Type B pancreatic cell (in vitro differentiated cells): Measurements from ENCODE around the gene SLC8A2. TPM values are rescaled to one million over a fixed set of nuclear protein-coding genes. Genes with fewer than 3 reads are reported as not detected.

Source experiments
- DNase-seq: peaks from one replicate; pipeline ENCODE4 v3.0.0; 2021; ENCODE audit warnings: mixed read lengths; ENCODE audit not compliant: unreplicated experiment; ENCODE audit errors: extremely low spot score
- H3K27ac Mint-ChIP-seq: 2 replicates; pipeline ENCODE4 v1.8.0; 2021; ENCODE audit warnings: mild to moderate bottlenecking, mixed read lengths
- H3K27me3 Mint-ChIP-seq: 2 replicates; pipeline ENCODE4 v1.8.0; 2021; ENCODE audit warnings: mixed read lengths
- H3K36me3 Mint-ChIP-seq: 2 replicates; pipeline ENCODE4 v1.8.0; 2021; ENCODE audit warnings: mixed read lengths
- H3K4me1 Mint-ChIP-seq: one replicate; pipeline ENCODE4 v1.8.0; 2021; ENCODE audit warnings: mixed read lengths; ENCODE audit not compliant: unreplicated experiment
- H3K4me3 Mint-ChIP-seq: 2 replicates; pipeline ENCODE4 v1.8.0; 2021; ENCODE audit warnings: mild to moderate bottlenecking, mixed read lengths
- H3K9me3 Mint-ChIP-seq: 2 replicates; pipeline ENCODE4 v1.8.0; 2021; ENCODE audit warnings: mixed read lengths
- total RNA-seq: library from RNA; stranded (reverse); gene quantifications from 2 replicates; pipeline ENCODE4 v1.2.1, GENCODE V29; 2021; ENCODE audit warnings: low replicate concordance
- TF ChIP-seq, protein P1 (sequence below): fragments of 200-600 bp; sonication (generic); conservative IDR thresholded peaks from 2 replicates; pipeline ENCODE4 v1.5.0; 2021; ENCODE audit warnings: antibody characterized with exemption, mild to moderate bottlenecking

The SLC8A2 gene
- total RNA-seq, 1 donor from 2014 or later: 1.3 TPM

DNA sequence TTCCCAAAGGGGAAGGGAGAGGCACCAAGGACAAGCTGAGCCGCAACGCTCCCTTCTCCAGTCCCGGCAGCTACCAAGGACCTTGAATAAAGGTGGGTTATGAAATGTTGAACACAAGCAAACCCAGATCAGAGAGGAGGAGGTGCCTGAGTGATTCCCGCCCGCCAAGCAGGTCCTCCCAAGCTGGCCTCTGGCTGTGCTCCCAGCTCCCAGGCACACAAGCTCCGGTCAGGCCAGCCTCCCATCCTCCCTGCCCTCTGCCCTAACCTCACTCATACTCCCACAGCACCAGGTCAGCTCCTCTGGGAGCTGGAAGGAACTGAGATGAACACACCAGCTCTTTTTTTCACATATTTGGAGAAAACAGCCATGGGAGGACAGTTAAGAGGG lies 39.4 kb upstream of the SLC8A2 start:
- TF ChIP-seq, protein P1, sequence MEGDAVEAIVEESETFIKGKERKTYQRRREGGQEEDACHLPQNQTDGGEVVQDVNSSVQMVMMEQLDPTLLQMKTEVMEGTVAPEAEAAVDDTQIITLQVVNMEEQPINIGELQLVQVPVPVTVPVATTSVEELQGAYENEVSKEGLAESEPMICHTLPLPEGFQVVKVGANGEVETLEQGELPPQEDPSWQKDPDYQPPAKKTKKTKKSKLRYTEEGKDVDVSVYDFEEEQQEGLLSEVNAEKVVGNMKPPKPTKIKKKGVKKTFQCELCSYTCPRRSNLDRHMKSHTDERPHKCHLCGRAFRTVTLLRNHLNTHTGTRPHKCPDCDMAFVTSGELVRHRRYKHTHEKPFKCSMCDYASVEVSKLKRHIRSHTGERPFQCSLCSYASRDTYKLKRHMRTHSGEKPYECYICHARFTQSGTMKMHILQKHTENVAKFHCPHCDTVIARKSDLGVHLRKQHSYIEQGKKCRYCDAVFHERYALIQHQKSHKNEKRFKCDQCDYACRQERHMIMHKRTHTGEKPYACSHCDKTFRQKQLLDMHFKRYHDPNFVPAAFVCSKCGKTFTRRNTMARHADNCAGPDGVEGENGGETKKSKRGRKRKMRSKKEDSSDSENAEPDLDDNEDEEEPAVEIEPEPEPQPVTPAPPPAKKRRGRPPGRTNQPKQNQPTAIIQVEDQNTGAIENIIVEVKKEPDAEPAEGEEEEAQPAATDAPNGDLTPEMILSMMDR: no peak
- no peak for DNase-seq
- Mint-ChIP-seq H3K9me3 (no peaks in the 10 kb centered on the region), H3K4me1 (peaks cover 33% of the 10 kb centered on the region), H3K27me3 (no peaks in the 10 kb centered on the region), H3K36me3 (peaks cover 6% of the 10 kb centered on the region), H3K4me3 (no peak overlapping the region), H3K27ac (peak overlapping the region; percentile 95)

- H3K27ac Mint-ChIP-seq: peak overlapping the region; percentile 35
- peaks cover 6% of the 10 kb centered on the region for H3K36me3 Mint-ChIP-seq
- no peaks in the 10 kb centered on the region for H3K9me3 Mint-ChIP-seq
- TF ChIP-seq, protein P1: no peak
- no peaks in the 10 kb centered on the region for H3K27me3 Mint-ChIP-seq
- H3K4me3 Mint-ChIP-seq: no peak overlapping the region
- H3K4me1 Mint-ChIP-seq: peaks cover 32% of the 10 kb centered on the region
- DNase-seq: no peak
Observed at GRCh38 chr19:47510516-47511127, 38.9 kb upstream of the SLC8A2 start.

DNA sequence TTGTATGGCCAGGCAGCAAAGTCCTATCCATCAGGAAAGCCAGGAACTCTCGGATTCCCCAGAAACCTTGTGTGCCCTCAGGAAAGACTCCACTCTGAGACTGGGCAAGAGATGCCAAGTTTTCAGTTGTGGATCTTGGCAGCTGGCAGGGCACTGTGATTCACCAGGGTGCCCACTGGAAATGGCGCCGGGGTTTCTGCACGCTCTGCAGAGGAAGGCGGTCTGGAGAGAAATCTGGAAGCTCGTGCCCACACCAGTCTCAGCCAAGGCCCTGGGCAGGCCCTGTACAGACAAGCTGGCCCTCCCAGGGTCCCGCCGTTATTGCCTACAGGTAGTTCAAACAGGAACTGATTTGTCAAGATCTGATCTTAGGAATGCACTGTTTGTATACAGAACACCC lies 38.3 kb upstream of the SLC8A2 start:
- H3K36me3 Mint-ChIP-seq: peaks cover 6% of the 10 kb centered on the region
- peak overlapping the region; percentile 35 for H3K27ac Mint-ChIP-seq
- H3K4me3 Mint-ChIP-seq: no peak overlapping the region
- TF ChIP-seq, protein P1: no peak
- no peaks in the 10 kb centered on the region for H3K27me3 Mint-ChIP-seq
- H3K9me3 Mint-ChIP-seq: no peaks in the 10 kb centered on the region
- DNase-seq: no peak
- peaks cover 29% of the 10 kb centered on the region for H3K4me1 Mint-ChIP-seq

- DNase-seq: no peak
- Mint-ChIP-seq H3K36me3 (peaks cover 6% of the 10 kb centered on the region), H3K27ac (no peak overlapping the region), H3K9me3 (no peaks in the 10 kb centered on the region), H3K4me3 (no peak overlapping the region), H3K27me3 (no peaks in the 10 kb centered on the region), H3K4me1 (peaks cover 24% of the 10 kb centered on the region)
- TF ChIP-seq, protein P1: no peak
Observed at GRCh38 chr19:47509170-47509847, 37.6 kb upstream of the SLC8A2 start.

DNA sequence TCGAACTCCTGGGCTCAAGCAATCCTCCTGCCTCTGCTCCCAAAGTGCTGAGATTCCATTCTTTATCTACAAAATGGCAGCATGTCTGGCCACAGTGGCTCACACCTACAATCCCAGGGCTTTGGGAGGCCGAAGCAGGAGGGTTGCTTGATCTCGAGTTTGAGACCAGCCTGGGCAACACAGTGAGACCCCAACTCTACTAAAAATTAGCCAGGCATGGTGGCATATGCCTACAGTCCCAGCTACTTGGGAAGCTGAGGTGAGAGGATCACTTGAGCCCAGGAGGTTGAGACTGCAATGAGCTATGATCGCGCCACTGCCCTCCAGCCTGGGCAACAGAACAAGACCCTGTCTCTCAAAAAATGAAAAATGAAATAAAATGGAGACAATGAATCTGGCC lies 37.0 kb upstream of the SLC8A2 start:
- H3K27ac Mint-ChIP-seq: no peak overlapping the region
- DNase-seq: no peak
- peaks cover 24% of the 10 kb centered on the region for H3K4me1 Mint-ChIP-seq
- TF ChIP-seq, protein P1: no peak
- H3K36me3 Mint-ChIP-seq: peaks cover 6% of the 10 kb centered on the region
- no peaks in the 10 kb centered on the region for H3K27me3 Mint-ChIP-seq
- H3K9me3 Mint-ChIP-seq: no peaks in the 10 kb centered on the region
- no peak overlapping the region for H3K4me3 Mint-ChIP-seq
